GM21526 (cell line): ENCODE data around the gene SMARCC2.
A peak's percentile ranks its signal among the peaks of the same experiment; 100 is the strongest.
"Not testable (repeated sequence)": the region's sequence is repeated elsewhere in the genome, so short reads cannot be mapped to it uniquely, and the experiment has no call there.

Experiments
- ATAC-seq: cut with Tn5 transposase; IDR thresholded peaks from one replicate; pipeline ENCODE4 v1.9.1; 2021; ENCODE audit warnings: moderate library complexity; ENCODE audit not compliant: unreplicated experiment, low FRiP score

SMARCC2 gene

DNA sequence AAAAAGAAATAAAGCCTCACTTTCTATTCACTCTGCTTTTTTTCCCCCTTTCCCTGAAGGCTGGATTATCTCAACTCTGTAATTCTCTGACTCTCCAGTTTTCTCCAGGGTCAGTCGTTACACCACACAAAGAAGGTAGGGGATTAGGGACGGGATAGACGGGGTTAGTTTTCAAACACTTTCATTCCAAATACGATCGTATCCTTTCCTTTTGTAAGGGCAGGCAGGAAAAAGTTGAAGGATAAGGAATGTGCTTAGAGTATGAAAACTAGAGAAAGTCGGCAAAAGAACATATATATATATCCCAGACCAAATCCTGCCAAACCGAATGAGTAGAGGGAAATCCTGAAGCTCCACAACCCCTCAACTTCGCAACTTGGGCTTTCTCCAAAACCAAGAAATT is 61.8 kb downstream of the SMARCC2 start:
- ATAC-seq, result no peak

DNA sequence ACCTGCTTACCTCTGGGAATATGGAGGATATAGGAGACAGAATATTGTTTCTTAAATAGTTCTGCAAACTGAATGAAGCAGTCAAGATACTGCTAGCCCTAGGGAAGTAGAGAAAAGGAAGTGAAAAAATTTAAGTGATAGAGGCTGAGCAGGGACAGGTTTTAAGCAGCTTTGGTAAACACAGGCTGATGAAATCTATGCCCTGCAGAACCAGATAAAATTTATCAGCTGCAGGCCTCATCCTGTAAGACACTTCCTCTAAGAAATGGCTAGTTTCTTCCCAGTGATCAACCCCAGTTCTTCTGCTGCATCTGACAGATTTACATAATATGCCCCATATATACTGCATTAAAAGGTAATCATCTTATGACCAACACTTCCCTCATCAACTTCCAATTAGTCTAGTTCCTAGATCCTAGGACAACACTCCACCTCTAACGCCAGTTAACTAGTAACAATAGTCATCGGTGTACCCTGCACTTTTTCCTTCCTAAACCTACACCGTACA is 62.5 kb downstream of the SMARCC2 start:
- no peak for ATAC-seq

DNA sequence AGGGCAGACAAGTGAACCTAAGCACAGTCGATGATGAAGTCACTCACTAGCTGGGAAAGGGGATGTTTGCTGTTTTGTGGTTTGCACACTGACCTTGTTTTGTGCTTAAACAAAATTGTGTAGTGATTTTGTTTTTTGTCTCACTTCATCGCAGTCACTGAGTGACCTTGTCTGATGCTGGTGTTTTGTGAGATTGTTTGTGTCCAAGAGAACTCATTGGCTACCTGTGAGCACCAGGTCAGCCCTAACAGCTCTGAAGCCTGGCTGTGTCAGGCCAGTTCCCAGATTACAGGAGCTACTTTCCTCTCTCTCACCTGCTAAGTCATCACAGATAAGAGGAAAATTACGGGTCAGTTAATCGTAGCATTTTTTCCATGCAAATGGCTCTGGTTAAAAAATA is 65.2 kb downstream of the SMARCC2 start:
- ATAC-seq, result no peak

DNA sequence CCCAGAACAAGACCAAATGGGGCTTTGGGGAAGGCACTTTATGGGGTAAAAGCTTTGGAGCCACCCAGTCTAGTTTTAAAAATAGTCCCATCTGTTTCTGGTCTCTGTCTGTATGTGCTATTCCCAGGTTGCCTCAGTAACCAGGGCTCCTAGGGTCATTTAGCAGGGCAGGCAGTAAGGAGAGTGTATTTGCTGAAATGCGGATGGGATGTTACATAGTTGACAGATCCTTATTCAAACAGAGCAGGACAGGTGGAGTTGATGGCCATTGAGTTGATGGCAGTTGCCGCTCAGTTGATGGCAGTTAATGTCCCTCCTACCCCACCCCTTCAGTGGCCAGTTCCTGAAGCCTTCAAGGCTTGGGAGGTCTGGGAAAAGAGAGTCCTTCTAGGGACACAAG is 66.6 kb downstream of the SMARCC2 start:
- no peak for ATAC-seq

DNA sequence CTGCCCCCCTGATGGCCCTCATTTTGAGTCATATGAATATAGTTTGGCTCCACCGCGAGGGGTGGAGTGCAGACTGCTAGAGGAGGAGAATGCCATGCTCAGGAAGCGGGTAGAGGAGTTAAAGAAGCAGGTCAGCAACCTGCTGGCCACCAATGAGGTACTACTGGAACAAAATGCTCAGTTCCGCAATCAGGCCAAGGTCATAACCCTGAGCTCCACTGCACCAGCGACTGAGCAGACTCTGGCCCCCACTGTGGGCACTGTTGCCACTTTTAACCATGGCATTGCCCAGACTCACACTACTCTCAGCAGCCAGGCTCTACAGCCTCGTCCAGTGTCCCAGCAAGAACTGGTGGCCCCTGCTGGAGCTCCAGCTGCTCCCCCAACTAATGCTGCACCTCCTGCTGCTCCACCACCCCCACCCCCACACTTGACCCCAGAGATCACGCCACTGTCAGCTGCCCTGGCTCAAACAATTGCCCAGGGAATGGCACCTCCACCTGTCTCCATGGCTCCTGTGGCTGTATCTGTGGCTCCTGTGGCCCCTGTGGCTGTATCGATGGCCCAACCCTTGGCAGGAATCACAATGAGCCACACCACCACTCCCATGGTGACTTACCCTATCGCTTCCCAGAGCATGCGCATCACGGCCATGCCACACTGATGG is 67.9 kb downstream of the SMARCC2 start:
- no peak for ATAC-seq

DNA sequence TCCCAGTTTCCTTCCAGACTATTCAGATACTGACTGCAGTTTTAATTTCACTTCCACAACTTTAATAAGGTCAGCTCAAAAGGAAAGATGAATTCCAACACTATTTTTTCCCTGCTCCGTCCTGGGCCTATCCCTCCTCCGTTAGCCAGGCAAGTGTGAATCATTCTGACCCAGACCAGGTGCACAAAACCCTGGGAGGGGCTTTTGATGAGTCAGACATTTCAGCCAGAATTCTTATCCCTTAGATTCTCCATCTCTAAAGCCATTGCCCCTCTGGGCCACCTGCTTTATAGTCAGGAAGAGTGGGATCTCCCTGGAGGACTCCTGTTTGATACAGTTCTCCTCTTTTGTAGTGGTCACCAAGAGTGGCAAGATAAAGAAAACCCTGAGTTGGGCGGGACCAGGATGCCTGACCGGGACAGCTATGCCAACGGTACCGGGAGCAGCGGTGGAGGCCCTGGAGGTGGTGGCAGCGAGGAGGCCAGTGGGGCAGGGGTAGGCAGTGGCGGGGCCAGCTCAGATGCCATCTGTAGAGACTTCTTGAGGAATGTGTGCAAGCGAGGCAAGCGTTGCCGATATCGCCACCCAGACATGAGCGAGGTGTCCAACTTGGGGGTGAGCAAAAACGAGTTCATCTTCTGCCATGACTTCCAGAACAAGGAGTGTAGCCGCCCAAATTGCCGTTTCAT is 69.0 kb downstream of the SMARCC2 start:
- no peak for ATAC-seq

DNA sequence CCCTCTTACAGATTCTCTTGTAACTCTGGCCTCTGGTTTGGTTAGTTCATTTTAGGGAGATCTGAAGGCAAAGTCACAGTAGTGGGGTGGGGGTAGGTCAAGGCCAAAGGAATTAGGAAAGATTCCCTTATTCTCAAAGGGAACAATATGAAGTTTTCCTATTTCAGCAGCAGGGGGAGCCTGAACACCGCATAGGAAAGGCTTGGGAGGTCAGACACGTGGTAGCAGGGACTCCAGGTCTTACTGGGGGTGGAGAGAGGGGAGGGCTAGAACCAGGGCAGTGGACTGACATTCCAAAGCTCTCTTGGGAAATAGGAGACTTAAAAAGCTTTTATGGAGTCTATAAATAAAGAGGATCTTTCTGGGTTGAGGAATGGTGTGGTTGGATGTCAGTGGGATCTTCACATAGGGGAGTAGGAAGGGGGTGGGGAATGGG is 69.9 kb downstream of the SMARCC2 start:
- no peak for ATAC-seq

DNA sequence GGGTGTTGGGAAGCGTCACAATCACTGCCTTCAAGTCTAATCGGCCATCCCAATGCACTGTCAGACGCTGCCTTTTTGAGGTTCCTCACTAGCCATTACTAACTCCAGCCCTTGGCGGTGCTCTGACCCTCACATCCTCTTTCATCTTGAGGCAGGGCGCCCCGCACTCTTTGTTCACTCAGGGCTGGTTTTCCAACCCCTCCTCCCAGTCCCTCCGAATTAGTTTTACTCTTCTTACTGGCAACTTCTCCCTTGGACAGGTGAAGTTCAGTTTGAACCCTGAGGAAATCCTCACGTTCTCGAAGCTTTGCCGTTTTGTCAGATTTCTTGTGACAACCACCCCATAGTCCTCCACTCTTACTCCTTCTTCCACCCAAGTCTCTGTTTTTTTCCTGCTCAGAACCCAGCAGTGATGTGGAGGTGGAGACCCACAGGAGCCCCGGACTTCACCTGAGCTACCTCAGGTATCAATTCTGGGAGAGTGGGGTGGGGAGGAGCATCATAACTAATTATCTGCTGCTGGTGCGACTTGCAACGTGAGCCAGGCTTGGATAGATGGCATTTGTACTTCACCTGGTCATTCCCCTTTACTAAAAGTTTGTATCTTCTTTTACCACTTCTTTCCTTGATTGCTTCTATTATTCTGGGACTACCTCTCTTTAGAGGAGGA is 70.5 kb downstream of the SMARCC2 start:
- ATAC-seq, result peak; percentile 5

DNA sequence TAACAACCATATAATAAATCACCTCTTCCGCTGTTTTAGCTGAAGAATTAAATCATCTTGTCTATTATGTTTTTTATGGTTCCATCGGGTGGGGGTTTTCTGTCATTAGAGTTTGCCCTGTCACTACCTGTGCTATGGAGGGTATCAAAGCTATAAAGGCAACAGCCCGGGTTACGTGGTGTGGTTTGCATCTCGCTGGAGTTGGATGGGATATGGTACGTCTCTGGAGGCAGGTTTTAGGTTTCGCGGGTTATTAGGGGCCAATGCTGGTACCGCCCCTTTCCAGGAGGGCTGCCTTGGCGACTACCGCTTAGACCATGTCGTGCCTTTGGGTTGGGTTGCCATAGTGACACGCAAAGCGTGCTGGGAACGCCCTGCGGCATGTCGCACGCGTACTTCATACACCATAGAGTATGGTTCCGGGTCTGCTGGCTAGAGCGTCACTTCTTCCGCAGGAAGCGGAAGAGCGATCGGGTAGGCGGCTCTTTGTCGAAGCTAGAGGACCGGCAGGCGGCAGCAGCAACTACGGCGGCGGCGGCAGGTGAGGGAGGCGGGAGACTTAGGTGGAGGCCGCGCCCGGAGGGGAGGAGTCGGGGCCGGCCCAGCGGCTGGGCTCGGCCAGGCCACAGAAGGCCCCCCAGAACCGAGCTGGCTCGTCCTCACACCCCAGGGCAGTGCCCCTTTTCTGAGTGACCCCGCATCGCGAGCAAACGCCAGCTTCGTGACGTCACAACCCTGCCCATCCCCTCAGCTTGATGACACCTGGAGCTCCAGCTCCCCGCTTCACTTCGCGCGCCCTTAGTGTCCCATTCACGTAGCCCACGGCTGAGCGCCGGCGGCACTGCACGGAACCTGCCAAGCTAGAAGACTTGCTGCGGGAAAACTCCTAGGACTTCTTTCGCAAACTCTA is 71.2 kb downstream of the SMARCC2 start, which contains the start of gene ZC3H10:
ZC3H10 (plus strand) TSS at position 489 of the 910 bp plus-strand sequence. CDS start 2,297 bp downstream, outside the sequence.
- ATAC-seq, result peak; percentile 73

DNA sequence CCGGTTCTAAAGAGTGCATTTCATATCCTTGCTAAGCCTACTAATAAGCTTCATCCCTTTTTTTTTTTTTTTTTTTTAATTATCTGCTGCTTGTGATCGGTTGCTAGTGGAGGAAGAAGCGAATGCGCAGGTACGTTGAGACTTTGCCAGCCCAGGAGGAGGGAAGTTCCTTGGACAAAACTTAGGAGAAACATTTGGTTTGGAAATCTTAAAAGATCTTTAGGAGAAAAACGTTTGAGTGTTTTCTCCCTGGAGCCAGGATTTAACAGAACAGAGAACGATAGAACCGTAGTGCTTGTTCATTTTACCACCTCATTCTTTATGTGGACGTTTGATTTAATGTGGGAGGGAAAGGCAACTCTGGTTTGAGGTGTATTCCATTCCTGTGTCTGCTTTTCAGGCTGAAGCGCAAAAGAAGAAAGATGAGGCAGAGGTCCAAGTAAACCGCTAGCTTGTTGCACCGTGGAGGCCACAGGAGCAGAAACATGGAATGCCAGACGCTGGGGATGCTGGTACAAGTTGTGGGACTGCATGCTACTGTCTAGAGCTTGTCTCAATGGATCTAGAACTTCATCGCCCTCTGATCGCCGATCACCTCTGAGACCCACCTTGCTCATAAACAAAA is 72.1 kb downstream of the SMARCC2 start:
- ATAC-seq, result not testable (repeated sequence)

DNA sequence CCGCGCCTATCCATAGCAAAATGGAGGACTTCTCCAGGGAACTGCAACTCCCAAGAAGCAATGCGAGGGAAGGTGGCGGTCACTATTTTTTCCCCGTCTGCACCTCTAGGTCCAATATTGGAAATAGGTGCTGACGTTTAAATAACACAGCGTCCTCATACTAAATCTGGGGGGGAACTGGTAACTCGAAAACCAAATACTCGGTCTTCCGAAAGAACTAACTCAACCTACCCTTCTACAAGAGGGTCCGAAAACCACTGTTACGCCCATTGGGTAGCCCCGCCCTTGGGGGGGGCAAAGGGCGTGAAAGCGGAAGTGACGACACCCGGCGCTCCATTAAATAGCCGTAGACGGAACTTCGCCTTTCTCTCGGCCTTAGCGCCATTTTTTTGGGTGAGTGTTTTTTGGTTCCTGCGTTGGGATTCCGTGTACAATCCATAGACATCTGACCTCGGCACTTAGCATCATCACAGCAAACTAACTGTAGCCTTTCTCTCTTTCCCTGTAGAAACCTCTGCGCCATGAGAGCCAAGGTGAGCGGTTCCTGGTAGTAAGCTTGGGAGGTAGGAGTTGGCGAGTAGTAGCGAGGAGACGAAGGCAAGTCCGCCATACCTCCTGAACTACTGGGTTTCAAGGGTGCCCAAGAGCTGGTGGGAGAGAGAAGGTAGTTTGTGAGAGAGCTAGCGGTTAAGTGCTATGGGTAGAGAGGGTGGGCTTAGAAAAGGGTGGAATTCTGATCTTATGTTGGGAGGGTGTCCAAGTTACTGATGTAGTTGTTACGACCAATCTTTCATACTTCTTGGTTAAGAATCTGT is 72.8 kb downstream of the SMARCC2 start, which contains the start of gene RPL41:
RPL41 (plus strand) TSS at position 367 of the 815 bp plus-strand sequence.
- peak; percentile 34 for ATAC-seq

DNA sequence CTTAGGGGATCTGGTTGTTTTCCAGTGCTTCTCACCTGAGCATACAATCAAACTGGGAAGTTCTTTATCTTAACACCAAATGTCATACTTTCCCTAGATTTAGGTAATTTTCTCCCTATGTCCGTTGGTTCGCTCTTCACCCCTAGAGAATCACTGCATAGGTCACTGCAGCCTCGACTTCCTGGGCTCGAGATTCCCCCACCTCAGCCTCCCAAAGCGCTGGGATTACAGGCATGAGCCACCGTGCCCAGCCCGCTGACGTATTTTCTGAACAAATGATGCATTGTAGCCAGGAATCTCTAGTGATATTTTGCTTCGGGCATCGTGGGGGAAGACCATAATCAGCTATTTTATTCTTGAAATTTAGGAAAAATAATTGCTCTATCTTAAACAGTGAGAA is 74.0 kb downstream of the SMARCC2 start:
- no peak for ATAC-seq

DNA sequence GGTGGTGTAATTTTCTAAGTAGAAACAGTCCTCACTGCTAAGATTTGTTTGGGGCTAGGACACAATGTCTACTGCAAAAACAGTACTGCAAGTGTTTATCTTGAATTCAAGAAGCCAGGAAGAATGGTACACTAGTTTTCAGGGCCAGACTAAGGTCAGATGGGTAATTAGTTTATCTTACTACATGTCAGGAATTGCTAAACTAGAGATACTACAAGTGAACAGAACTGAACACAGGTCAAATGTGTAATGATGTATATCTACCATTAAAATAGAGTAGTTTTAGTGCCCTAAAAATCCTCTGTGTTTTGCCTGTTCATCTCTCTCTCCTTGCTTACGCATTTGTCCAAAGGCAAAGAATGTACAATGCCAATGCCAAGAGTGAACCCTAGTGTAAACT is 75.2 kb downstream of the SMARCC2 start:
- no peak for ATAC-seq
